Measurements from ENCODE around the gene DUSP7.

The DUSP7 gene

DNA sequence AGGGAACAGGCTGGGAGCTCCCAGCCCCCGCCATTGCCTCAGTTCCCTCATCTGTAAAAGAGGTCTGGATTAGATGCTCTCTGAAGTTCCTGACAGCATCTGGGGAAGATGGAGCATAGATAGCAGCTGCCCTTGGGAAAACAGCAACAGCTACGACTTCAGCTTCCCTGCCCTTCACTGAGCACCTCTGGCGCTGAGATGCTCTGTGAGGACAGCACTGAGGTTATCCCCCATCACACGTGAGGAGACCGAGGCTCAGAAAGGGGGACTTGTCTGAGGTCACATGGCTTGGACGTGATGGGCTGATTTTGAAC is 49.6 kb downstream of the DUSP7 start:
- H3K9ac ChIP-seq: no peak overlapping the region
- H3K4me2 ChIP-seq: peak overlapping the region; percentile 76
- no peaks in the 10 kb centered on the region for H3K36me3 ChIP-seq
- no peaks in the 10 kb centered on the region for H4K20me1 ChIP-seq
- no peak overlapping the region for H3K27ac ChIP-seq
- no peak for TF ChIP-seq Cebpa-rat (IDR thresholded peaks at IDR 0.05)
- peaks cover 40% of the 10 kb centered on the region for H3K4me1 ChIP-seq
- H3K4me3 ChIP-seq: no peak overlapping the region
- H3K9me3 ChIP-seq: no peaks in the 10 kb centered on the region
- H3K27me3 ChIP-seq: no peaks in the 10 kb centered on the region

DNA sequence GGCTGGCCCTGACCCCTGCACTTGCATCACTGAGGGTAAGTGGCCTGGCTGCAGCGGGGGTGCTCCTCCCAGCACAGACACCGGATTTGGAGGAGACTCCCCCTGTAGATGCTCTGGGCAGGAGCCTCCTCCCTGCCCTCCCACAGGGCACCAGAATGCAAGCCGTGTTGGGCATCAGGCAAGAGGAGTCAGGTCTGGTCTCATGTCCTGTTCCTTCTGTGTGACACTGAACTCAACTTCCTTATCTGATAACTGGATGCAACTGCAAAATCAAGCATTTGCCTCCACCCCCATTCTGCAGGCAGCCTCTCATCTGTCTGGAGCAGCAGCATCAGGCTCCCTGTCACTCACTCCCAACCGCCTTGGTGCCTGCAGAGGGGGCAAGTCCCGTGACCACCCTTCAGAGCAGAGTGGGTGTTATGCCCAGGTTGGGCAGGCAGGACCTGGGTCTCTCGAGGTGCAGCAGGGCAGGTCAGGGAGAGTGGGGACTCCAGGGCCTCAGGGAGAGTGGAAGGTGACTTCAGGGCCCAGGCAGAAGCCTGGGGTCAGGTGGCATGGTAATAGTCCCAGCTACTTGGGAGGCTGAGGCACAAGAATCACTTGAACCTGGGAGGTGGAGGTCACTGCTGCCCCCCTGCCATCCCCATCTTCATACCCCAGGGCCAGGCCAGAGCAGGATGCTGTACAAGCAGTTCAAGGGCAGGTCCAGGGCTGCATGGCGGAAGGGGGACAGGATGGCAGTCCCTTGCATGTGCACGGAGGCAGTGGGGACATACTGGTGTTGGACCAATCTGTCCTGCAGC is 50.2 kb downstream of the DUSP7 start:
- no peaks in the 10 kb centered on the region for H4K20me1 ChIP-seq
- no peak overlapping the region for H3K4me3 ChIP-seq
- 0 out of 2 replicates have a peak overlapping the region, but pooled peaks have one; percentile 64 for H3K27ac ChIP-seq
- peaks cover 46% of the 10 kb centered on the region for H3K4me1 ChIP-seq
- no peaks in the 10 kb centered on the region for H3K27me3 ChIP-seq
- no peaks in the 10 kb centered on the region for H3K9me3 ChIP-seq
- H3K4me2 ChIP-seq: peak overlapping the region; percentile 76
- TF ChIP-seq Cebpa-rat (IDR thresholded peaks at IDR 0.05): no peak
- no peaks in the 10 kb centered on the region for H3K36me3 ChIP-seq
- peak overlapping the region; percentile 48 for H3K9ac ChIP-seq

DNA sequence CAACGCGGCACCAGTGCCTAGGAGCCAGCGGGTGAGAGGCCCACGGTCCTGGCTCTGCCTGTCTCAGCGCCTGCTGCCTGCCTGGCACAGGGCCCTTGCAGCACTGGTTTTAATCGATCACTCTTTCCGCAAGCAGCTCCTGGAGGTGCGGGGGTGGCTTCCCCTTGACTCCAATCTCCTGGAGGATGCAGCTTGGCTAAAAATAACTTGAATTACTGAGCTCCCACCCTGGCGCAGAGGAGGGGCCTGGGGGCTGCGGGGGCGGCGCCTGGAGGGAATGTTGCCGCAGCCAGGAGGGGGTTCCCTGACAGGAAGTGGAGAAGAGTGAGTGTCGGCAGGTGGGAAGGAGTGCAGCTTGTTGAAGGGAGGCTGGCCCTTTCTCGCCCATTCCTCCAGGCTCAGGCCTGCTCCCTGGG is 50.8 kb downstream of the DUSP7 start:
- H4K20me1 ChIP-seq: no peaks in the 10 kb centered on the region
- H3K27ac ChIP-seq: peak overlapping the region; percentile 64
- no peak overlapping the region for H3K4me3 ChIP-seq
- no peaks in the 10 kb centered on the region for H3K27me3 ChIP-seq
- H3K36me3 ChIP-seq: no peaks in the 10 kb centered on the region
- peak overlapping the region; percentile 76 for H3K4me2 ChIP-seq
- peaks cover 48% of the 10 kb centered on the region for H3K4me1 ChIP-seq
- no peaks in the 10 kb centered on the region for H3K9me3 ChIP-seq
- no peak for TF ChIP-seq Cebpa-rat (IDR thresholded peaks at IDR 0.05)
- H3K9ac ChIP-seq: peak overlapping the region; percentile 48

DNA sequence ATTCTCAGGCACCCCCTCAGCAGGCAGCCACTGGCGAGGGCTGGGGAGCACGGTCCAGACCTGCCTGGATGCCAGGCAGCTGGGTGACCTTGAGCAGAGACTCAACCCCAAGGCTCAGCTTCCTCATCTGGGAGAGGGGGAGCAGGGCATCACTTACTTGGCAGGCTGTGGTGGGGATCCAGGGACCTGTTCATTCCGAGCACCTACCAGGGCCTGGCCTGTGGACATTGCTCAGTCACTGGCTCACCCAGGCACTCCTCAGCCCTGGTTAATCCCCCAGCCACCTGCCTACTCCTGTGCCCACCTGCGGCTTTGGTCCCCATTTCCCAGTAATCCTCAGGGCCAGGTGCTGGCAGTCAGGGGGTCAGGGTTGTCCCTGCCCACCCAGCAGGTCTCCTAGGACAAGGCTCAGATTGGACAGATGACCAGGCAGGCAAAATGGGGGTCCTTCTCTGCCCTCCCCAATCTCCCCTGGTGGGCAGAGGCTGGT is 51.4 kb downstream of the DUSP7 start:
- Histone ChIP-seq H3K4me2 (peak overlapping the region; percentile 76), H3K36me3 (no peaks in the 10 kb centered on the region), H3K4me3 (no peak overlapping the region), H3K27ac (peak overlapping the region; percentile 64), H3K9me3 (no peaks in the 10 kb centered on the region), H3K27me3 (no peaks in the 10 kb centered on the region), H3K9ac (peak overlapping the region; percentile 48), H3K4me1 (peaks cover 54% of the 10 kb centered on the region), H4K20me1 (no peaks in the 10 kb centered on the region)
- TF ChIP-seq Cebpa-rat (IDR thresholded peaks at IDR 0.05): no peak

DNA sequence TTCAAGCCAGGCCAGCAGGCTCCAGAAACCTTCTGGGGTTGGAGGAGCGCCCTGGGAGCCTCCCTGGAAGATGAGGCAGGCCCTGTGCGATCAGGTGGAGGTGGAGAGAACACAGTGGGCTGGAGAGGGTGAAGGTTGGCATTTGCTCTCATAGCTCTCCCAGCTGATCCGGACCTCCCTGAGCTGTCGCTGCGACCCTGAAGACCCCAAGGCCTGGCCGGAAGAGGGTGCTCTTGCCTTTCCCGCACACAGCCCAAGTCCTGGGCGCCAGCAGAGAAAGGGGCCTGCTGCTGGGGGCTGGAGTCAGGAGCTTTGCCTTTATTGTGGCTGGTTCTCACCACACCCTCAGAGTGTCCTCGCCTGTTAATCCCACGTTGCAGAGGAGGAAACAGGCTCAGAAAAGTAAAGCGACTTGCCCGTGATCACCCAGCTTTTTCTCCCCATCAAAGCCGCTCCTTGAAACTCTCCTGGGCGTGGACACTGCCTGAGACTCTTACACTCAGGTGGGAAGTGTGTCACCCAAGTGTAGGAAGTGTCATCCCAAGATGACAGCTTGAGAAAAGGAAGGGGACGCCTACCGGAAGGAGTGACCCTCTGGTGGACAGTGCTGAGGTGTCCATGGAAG is 52.1 kb downstream of the DUSP7 start:
- Histone ChIP-seq H4K20me1 (no peaks in the 10 kb centered on the region), H3K27ac (no peak overlapping the region), H3K4me2 (peak overlapping the region; percentile 76), H3K4me3 (no peak overlapping the region), H3K4me1 (peaks cover 55% of the 10 kb centered on the region), H3K9ac (peak overlapping the region; percentile 48; the same call in 1 of the 2 replicates), H3K9me3 (no peaks in the 10 kb centered on the region), H3K27me3 (no peaks in the 10 kb centered on the region), H3K36me3 (no peaks in the 10 kb centered on the region)
- TF ChIP-seq Cebpa-rat (IDR thresholded peaks at IDR 0.05): no peak

DNA sequence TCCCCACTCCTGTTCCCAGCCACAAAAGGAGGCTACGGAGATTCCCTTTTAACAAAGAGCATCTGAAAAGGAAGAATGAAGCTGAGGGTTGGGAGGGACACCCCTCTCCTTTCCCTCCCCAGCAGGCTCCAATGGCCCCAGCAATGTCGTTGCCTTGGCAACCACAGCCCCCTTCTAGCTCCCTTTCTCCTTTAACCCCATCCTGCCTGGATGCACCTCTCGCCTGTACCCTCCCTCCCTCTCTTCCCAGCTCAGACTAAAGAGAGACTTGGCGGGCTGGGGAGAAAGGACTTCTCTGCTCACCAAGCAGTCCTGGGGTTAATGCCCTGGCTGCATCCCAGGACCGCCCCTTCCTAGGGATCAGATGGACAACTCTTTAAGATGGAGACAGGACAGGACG is 53.6 kb downstream of the DUSP7 start:
- no peak overlapping the region for H3K4me2 ChIP-seq
- H3K9me3 ChIP-seq: no peaks in the 10 kb centered on the region
- peak overlapping the region; percentile 4; the same call in 1 of the 2 replicates for H3K9ac ChIP-seq
- no peaks in the 10 kb centered on the region for H4K20me1 ChIP-seq
- H3K4me1 ChIP-seq: peaks cover 55% of the 10 kb centered on the region
- no peak overlapping the region for H3K4me3 ChIP-seq
- H3K27ac ChIP-seq: no peak overlapping the region
- no peak for TF ChIP-seq Cebpa-rat (IDR thresholded peaks at IDR 0.05)
- H3K27me3 ChIP-seq: no peaks in the 10 kb centered on the region
- no peaks in the 10 kb centered on the region for H3K36me3 ChIP-seq

DNA sequence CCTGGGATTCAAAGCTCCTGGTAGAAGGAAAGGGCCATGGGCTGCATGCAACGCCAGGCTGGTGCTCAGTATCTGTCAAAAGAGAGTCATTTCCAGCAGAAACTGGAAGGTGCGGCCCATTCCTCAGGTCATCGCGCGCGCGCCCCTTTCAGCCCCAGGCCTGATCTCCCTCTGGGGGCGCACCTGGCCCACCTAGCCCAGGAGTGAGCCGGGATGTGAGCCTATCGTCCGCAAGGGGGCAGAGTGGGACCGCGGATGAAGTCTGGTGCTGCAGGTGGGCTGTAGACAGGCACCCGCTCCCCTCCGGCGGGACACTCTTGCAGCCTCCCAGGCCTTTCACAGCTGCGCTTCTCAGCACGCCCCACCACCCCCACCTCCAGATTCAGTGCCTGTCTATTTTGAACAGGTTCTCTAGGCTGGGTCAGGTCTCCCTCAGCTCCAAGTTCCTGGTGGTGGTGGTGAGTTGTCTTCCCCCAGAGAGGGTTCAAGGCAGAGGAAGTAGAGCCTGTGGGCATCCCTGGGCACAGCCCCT is 54.9 kb downstream of the DUSP7 start:
- Histone ChIP-seq H3K9ac (0 out of 2 replicates have a peak overlapping the region, but pooled peaks have one; percentile 4), H3K36me3 (no peaks in the 10 kb centered on the region), H3K4me1 (peaks cover 51% of the 10 kb centered on the region), H3K27ac (no peak overlapping the region), H3K4me3 (no peak overlapping the region), H3K9me3 (no peaks in the 10 kb centered on the region), H3K27me3 (no peaks in the 10 kb centered on the region), H4K20me1 (no peaks in the 10 kb centered on the region), H3K4me2 (peak overlapping the region; percentile 67)
- TF ChIP-seq Cebpa-rat (IDR thresholded peaks at IDR 0.05): no peak

DNA sequence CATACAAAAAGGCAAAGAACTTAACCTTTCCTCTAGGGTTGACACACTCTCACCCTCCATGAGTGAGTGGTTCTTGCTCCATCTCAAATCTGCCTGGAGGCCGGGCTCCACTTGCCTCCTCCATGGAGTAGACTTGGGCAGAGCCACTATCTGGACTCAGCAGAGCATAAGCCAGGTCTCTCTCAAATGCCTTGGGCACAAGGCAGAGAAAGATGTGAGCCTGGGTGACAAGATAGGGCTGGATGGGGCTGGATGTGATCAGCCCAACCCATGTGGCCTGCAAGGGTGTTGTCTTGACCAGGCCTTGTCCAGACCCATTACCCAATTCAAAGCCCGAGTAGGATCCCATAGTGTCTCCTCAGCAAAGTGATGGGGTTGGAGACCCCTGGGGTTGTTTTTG is 56.5 kb downstream of the DUSP7 start:
- no peak for TF ChIP-seq Cebpa-rat (IDR thresholded peaks at IDR 0.05)
- H3K4me1 ChIP-seq: peaks cover 39% of the 10 kb centered on the region

More for the DNA sequence above, 56.5 kb downstream of the DUSP7 start:
- peak overlapping the region; percentile 21; the same call in 1 of the 2 replicates for H3K27ac ChIP-seq
- peaks cover 3% of the 10 kb centered on the region for H3K36me3 ChIP-seq
- H3K4me2 ChIP-seq: 0 out of 2 replicates have a peak overlapping the region, but pooled peaks have one; percentile 20
- no peaks in the 10 kb centered on the region for H3K9me3 ChIP-seq
- H3K9ac ChIP-seq: peak overlapping the region; percentile 23; the same call in 1 of the 2 replicates
- H3K27me3 ChIP-seq: no peaks in the 10 kb centered on the region
- H4K20me1 ChIP-seq: peaks cover 1% of the 10 kb centered on the region; the same call in 1 of the 2 replicates
- H3K4me3 ChIP-seq: no peak overlapping the region

All from BLaER1 (cell line).